GM19455 (cell line): ENCODE data around the gene TSPEAR.
"Not testable (repeated sequence)": the region's sequence is repeated elsewhere in the genome, so short reads cannot be mapped to it uniquely, and the experiment has no call there.

ENCODE experiments used
- ATAC-seq: cut with Tn5 transposase; IDR thresholded peaks from one replicate; pipeline ENCODE4 v1.9.1; 2021; ENCODE audit not compliant: unreplicated experiment

TSPEAR gene

GRCh38 chr21:44574457-44575306, 136.7 kb downstream of the TSPEAR start:
- no peak for ATAC-seq

- ATAC-seq: not testable (repeated sequence)
These were observed 137.5 kb downstream of the TSPEAR start, which contains the start of gene KRTAP10-4 for GRCh38 chr21:44573630-44574456. Gene KRTAP10-4, plus strand, starts transcription at chr21:44573729. Its CDS starts 30 bp downstream, at chr21:44573759.

GRCh38 chr21:44572959-44573583, 138.3 kb downstream of the TSPEAR start:
- ATAC-seq: no peak

GRCh38 chr21:44571844-44572782, 139.3 kb downstream of the TSPEAR start:
- no peak for ATAC-seq

- no peak for ATAC-seq
These were observed 140.1 kb downstream of the TSPEAR start for GRCh38 chr21:44571296-44571695.

GRCh38 chr21:44569861-44570517, 141.4 kb downstream of the TSPEAR start:
- no peak for ATAC-seq

- ATAC-seq: no peak
These were observed 142.5 kb downstream of the TSPEAR start for GRCh38 chr21:44568667-44569556.

GRCh38 chr21:44568261-44568660, 143.1 kb downstream of the TSPEAR start:
- no peak for ATAC-seq

GRCh38 chr21:44567481-44568171, 143.7 kb downstream of the TSPEAR start:
- no peak for ATAC-seq

- ATAC-seq: no peak
These were observed 145.0 kb downstream of the TSPEAR start for GRCh38 chr21:44566403-44566802.

- no peak for ATAC-seq
These were observed 146.3 kb downstream of the TSPEAR start for GRCh38 chr21:44564886-44565598.

- ATAC-seq: no peak
These were observed 147.3 kb downstream of the TSPEAR start for GRCh38 chr21:44564099-44564498.

GRCh38 chr21:44558695-44559094, 152.7 kb downstream of the TSPEAR start, which contains the start of gene KRTAP10-3:
Gene KRTAP10-3, minus strand, starts transcription at chr21:44558795. Its CDS starts 80 bp downstream, at chr21:44558715.
- ATAC-seq: no peak

GRCh38 chr21:44558329-44558675, 153.1 kb downstream of the TSPEAR start:
- not testable (repeated sequence) for ATAC-seq

- no peak for ATAC-seq
These were observed 153.7 kb downstream of the TSPEAR start for GRCh38 chr21:44557491-44558328.

- ATAC-seq: no peak
These were observed 154.5 kb downstream of the TSPEAR start for GRCh38 chr21:44556879-44557278.
